HepG2 (cell line): ENCODE results near the gene FNDC3A. TPM values are rescaled to one million over a fixed set of nuclear protein-coding genes. Genes with fewer than 3 reads are reported as not detected.

ENCODE experiments used
- FOXK2 ChIP-seq: fragments of 450-650 bp; IDR thresholded peaks from 2 replicates; pipeline ENCODE4 v1.6.1; 2016
- HNF4G ChIP-seq, 2 experiments: sonication (generic) in 1 of 2; formaldehyde crosslinking in 1 of 2; IDR thresholded peaks; 2 replicates each; pipeline versions ENCODE4 v1.4.0 to v1.6.1; 2011 to 2020; ENCODE audit warnings: borderline replicate concordance in 2 of 2, low read depth in 2 of 2, mild to moderate bottlenecking in 2 of 2, low read length in 1 of 2, missing genetic modification reagents in 1 of 2, moderate library complexity in 1 of 2
- HOXD1 ChIP-seq: sonication (generic); formaldehyde crosslinking; IDR thresholded peaks from 2 replicates; pipeline ENCODE4 v1.5.0; 2020; ENCODE audit warnings: missing genetic modification reagents
- POLR2G ChIP-seq: fragments of 200-400 bp; formaldehyde crosslinking; IDR thresholded peaks from 2 replicates; pipeline ENCODE4 v1.6.1; 2018; ENCODE audit warnings: mild to moderate bottlenecking, low read depth, low read length, moderate library complexity
- SATB2 ChIP-seq: sonication (generic); formaldehyde crosslinking; IDR thresholded peaks from 2 replicates; pipeline ENCODE4 v1.5.0; 2020; ENCODE audit warnings: missing genetic modification reagents
- TARDBP ChIP-seq: sonication (generic); formaldehyde crosslinking; IDR thresholded peaks from 2 replicates; pipeline ENCODE4 v1.8.0; 2022; ENCODE audit warnings: mild to moderate bottlenecking, missing genetic modification reagents
- ZBTB42 ChIP-seq: sonication (generic); formaldehyde crosslinking; IDR thresholded peaks from 2 replicates; pipeline ENCODE4 v1.5.0; 2020; ENCODE audit warnings: mild to moderate bottlenecking, missing genetic modification reagents
- ZFY ChIP-seq: sonication (generic); formaldehyde crosslinking; IDR thresholded peaks from 2 replicates; pipeline ENCODE4 v1.4.0; 2020; ENCODE audit warnings: missing genetic modification reagents
- polyA plus RNA-seq, 8 experiments: library from polyadenylated mRNA; depleted of rRNA in 3 of 8; stranded (reverse) in 7 of 8; unstranded in 1 of 8; fragments of >200 nt; fragmentation: Illumina TruSeq in 4 of 8; extraction: Trizol in 4 of 8; gene quantifications; 2 replicates each; pipeline versions ENCODE4 v1.2.1 to v1.2.3, GENCODE V29; 2011 to 2016; ENCODE audit warnings: low read depth in 4 of 8, missing spikeins in 1 of 8, mixed read lengths in 1 of 8; ENCODE audit not compliant: insufficient read depth in 1 of 8
- total RNA-seq, 5 experiments: library from RNA; depleted of rRNA; stranded (reverse); fragments of >200 nt; fragmentation: Illumina TruSeq; extraction: Trizol; gene quantifications; 2 replicates each; pipeline ENCODE4 v1.2.3, GENCODE V29; 2016; ENCODE audit warnings: low read depth in 1 of 5
- TF ChIP-seq, protein P1 (sequence below): sonication (generic); formaldehyde crosslinking; IDR thresholded peaks from 2 replicates; pipeline ENCODE4 v1.5.0; 2020; ENCODE audit warnings: mild to moderate bottlenecking, missing genetic modification reagents
- TF ChIP-seq, protein P2 (sequence below): sonication (generic); formaldehyde crosslinking; IDR thresholded peaks from 2 replicates; pipeline ENCODE4 v1.8.0; 2022; ENCODE audit warnings: low read depth, missing genetic modification reagents
- TF ChIP-seq, protein P3 (sequence below): sonication (generic); formaldehyde crosslinking; IDR thresholded peaks from 2 replicates; pipeline ENCODE4 v1.4.0; 2020; ENCODE audit warnings: missing genetic modification reagents, borderline replicate concordance
- TF ChIP-seq, protein P4 (sequence below): sonication (generic); formaldehyde crosslinking; IDR thresholded peaks from 2 replicates; pipeline ENCODE4; 2020; ENCODE audit warnings: missing genetic modification reagents, mild to moderate bottlenecking, borderline replicate concordance
- TF ChIP-seq, protein P5 (sequence below): sonication (generic); formaldehyde crosslinking; IDR thresholded peaks from 2 replicates; pipeline ENCODE4 v1.5.0; 2020; ENCODE audit warnings: missing genetic modification reagents
- TF ChIP-seq, protein P6 (sequence below): IDR thresholded peaks from 2 replicates; pipeline ENCODE4 v1.6.1; 2012; ENCODE audit warnings: inconsistent platforms

The FNDC3A gene
- total and polyA plus RNA-seq, 2 of the 13 experiments (the other 11 are each of a cell fraction or from before 2014, with no cell fraction given) = 36.7 to 39.3 TPM

DNA sequence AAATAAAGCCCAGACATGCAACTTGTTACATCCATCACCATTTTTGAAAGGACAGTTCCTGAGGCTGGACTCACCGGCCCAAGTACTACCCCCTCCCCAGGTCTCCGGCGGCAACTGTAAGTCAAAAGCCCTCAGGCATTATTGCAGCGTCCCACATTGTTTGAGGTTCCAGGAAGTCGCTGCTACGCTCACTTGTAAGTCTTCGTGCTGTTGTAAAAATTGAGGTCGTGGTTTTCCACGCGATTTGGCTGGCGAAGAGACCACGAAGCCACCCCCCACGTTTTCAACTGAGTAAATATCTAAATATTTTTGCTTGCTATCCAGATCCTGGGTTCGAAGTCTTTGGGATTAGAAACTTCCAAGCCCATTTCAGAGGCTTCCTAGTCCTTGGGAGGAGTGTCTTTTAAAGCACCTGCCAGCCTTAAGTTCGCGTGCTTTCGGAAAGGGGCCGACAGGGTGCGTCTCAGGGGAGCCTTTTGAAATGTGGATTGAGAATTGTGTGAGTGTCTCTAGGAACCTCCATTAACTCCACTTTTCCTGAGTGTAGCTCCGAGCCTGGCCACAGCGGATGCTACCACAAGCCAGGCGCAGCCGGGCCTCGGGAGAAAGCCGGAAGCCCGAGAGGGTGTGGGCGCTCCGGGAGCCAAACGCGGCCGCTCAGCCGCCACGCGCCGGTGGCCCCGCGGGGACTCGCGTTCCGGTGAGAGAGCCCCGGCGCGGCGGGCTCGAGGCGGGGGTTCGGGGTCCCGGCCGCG, 434 bp upstream of the FNDC3A start (continued):
- TF ChIP-seq, protein P1, sequence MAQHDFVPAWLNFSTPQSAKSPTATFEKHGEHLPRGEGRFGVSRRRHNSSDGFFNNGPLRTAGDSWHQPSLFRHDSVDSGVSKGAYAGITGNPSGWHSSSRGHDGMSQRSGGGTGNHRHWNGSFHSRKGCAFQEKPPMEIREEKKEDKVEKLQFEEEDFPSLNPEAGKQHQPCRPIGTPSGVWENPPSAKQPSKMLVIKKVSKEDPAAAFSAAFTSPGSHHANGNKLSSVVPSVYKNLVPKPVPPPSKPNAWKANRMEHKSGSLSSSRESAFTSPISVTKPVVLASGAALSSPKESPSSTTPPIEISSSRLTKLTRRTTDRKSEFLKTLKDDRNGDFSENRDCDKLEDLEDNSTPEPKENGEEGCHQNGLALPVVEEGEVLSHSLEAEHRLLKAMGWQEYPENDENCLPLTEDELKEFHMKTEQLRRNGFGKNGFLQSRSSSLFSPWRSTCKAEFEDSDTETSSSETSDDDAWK (CRISPR knock-in tag) = no peak
- TF ChIP-seq, protein P2, sequence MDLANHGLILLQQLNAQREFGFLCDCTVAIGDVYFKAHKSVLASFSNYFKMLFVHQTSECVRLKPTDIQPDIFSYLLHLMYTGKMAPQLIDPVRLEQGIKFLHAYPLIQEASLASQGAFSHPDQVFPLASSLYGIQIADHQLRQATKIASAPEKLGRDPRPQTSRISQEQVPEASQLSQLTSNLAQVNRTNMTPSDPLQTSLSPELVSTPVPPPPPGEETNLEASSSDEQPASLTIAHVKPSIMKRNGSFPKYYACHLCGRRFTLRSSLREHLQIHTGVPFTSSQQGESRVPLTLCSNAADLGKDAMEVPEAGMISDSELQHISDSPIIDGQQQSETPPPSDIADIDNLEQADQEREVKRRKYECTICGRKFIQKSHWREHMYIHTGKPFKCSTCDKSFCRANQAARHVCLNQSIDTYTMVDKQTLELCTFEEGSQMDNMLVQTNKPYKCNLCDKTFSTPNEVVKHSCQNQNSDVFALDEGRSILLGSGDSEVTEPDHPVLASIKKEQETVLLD (CRISPR knock-in tag) = peak; percentile 49; the same call in 1 of the 2 replicates
- TF ChIP-seq ZBTB42 = no peak
- no peak for TF ChIP-seq FOXK2
- TF ChIP-seq, protein P3, sequence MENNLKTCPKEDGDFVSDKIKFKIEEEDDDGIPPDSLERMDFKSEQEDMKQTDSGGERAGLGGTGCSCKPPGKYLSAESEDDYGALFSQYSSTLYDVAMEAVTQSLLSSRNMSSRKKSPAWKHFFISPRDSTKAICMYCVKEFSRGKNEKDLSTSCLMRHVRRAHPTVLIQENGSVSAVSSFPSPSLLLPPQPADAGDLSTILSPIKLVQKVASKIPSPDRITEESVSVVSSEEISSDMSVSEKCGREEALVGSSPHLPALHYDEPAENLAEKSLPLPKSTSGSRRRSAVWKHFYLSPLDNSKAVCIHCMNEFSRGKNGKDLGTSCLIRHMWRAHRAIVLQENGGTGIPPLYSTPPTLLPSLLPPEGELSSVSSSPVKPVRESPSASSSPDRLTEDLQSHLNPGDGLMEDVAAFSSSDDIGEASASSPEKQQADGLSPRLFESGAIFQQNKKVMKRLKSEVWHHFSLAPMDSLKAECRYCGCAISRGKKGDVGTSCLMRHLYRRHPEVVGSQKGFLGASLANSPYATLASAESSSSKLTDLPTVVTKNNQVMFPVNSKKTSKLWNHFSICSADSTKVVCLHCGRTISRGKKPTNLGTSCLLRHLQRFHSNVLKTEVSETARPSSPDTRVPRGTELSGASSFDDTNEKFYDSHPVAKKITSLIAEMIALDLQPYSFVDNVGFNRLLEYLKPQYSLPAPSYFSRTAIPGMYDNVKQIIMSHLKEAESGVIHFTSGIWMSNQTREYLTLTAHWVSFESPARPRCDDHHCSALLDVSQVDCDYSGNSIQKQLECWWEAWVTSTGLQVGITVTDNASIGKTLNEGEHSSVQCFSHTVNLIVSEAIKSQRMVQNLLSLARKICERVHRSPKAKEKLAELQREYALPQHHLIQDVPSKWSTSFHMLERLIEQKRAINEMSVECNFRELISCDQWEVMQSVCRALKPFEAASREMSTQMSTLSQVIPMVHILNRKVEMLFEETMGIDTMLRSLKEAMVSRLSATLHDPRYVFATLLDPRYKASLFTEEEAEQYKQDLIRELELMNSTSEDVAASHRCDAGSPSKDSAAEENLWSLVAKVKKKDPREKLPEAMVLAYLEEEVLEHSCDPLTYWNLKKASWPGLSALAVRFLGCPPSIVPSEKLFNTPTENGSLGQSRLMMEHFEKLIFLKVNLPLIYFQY (CRISPR knock-in tag) = no peak
- TF ChIP-seq ZFY (CRISPR knock-in tag) = peak; percentile 55; the same call in 1 of the 2 replicates
- peak; percentile 67 for TF ChIP-seq POLR2G
- TF ChIP-seq, protein P4, sequence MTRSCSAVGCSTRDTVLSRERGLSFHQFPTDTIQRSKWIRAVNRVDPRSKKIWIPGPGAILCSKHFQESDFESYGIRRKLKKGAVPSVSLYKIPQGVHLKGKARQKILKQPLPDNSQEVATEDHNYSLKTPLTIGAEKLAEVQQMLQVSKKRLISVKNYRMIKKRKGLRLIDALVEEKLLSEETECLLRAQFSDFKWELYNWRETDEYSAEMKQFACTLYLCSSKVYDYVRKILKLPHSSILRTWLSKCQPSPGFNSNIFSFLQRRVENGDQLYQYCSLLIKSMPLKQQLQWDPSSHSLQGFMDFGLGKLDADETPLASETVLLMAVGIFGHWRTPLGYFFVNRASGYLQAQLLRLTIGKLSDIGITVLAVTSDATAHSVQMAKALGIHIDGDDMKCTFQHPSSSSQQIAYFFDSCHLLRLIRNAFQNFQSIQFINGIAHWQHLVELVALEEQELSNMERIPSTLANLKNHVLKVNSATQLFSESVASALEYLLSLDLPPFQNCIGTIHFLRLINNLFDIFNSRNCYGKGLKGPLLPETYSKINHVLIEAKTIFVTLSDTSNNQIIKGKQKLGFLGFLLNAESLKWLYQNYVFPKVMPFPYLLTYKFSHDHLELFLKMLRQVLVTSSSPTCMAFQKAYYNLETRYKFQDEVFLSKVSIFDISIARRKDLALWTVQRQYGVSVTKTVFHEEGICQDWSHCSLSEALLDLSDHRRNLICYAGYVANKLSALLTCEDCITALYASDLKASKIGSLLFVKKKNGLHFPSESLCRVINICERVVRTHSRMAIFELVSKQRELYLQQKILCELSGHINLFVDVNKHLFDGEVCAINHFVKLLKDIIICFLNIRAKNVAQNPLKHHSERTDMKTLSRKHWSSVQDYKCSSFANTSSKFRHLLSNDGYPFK (CRISPR knock-in tag) = peak; percentile 1; the same call in 1 of the 2 replicates
- 0 out of 2 replicates have a peak, but pooled peaks have one; percentile 8 for TF ChIP-seq TARDBP
- TF ChIP-seq, protein P5, sequence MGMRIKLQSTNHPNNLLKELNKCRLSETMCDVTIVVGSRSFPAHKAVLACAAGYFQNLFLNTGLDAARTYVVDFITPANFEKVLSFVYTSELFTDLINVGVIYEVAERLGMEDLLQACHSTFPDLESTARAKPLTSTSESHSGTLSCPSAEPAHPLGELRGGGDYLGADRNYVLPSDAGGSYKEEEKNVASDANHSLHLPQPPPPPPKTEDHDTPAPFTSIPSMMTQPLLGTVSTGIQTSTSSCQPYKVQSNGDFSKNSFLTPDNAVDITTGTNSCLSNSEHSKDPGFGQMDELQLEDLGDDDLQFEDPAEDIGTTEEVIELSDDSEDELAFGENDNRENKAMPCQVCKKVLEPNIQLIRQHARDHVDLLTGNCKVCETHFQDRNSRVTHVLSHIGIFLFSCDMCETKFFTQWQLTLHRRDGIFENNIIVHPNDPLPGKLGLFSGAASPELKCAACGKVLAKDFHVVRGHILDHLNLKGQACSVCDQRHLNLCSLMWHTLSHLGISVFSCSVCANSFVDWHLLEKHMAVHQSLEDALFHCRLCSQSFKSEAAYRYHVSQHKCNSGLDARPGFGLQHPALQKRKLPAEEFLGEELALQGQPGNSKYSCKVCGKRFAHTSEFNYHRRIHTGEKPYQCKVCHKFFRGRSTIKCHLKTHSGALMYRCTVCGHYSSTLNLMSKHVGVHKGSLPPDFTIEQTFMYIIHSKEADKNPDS (CRISPR knock-in tag) = no peak
- no peak for TF ChIP-seq HOXD1
- no peak for TF ChIP-seq SATB2 (CRISPR knock-in tag)
- TF ChIP-seq, protein P6, sequence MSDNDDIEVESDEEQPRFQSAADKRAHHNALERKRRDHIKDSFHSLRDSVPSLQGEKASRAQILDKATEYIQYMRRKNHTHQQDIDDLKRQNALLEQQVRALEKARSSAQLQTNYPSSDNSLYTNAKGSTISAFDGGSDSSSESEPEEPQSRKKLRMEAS = 0 out of 2 replicates have a peak, but pooled peaks have one; percentile 25
- TF ChIP-seq HNF4G (IDR thresholded peaks at IDR 0.05; ENCODE audit: borderline replicate concordance, low read depth, low read length) = no peak
- no peak for TF ChIP-seq HNF4G (CRISPR knock-in tag; IDR thresholded peaks at IDR 0.05; ENCODE audit: borderline replicate concordance, low read depth)
